ENCODE results near the gene PCDHB8. TPM values are rescaled to one million over a fixed set of nuclear protein-coding genes. Genes with fewer than 3 reads are reported as not detected.
A peak's percentile ranks its signal among the peaks of the same experiment; 100 is the strongest.
"Not testable (repeated sequence)": the region's sequence is repeated elsewhere in the genome, so short reads cannot be mapped to it uniquely, and the experiment has no call there.

Gene PCDHB8
- polyA plus RNA-seq, 3 donors from 2014 or later = not detected

DNA sequence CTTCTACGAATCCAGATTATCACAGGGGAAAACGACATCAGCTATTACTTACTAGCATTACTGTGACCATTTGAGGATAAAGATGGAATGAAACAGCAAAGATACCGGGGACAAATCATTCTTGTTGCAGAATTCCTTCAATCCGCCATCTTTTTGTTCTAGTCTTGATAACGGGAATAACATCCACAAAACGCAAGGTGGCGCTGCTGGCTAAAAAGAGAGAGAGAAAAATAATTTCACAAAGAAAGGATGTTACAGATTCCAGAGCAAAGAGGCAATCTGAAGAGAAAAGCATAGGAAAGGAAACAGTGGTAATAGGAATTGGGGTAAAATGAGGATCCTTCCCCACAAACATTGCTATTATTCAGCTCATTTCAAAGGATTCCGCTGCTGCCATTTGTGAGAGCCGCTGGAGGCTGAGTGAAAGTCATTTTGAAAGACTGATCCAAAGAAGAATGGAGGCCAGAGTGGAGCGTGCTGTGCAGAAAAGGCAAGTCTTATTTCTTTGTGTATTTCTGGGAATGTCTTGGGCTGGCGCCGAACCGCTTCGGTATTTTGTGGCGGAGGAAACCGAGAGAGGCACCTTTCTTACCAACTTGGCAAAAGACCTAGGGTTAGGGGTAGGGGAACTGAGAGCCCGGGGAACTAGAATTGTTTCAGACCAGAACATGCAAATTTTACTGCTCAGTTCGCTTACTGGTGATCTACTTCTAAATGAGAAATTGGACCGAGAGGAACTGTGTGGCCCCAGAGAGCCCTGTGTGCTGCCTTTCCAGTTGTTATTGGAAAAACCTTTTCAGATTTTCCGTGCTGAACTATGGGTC, 5.0 kb upstream of the PCDHB8 start, which contains the start of gene PCDHB7:
PCDHB7 (plus strand) TSS at position 264 of the 824 bp plus-strand sequence; CDS start at position 456, 192 bp downstream.
- DNase-seq = peak in 1 of 3 donors; percentile 9
- Mint-ChIP-seq H3K4me3 (peak within 1 kb of the TSS in 1 of 5 donors; percentile 11), H3K9me3 (peaks cover 7 to 15% (median 11%) of the 10 kb centered on the region in 6 donors), H3K4me1 (no peaks in the 10 kb centered on the region), H3K36me3 (peaks cover 0 to 5% (median 0%) of the 10 kb centered on the region in 3 donors), H3K27ac (no peak within 1 kb of the TSS), H3K27me3 (ENCODE audit: low read depth in 3 of 3) (peaks cover 5 to 18% (median 7%) of the 10 kb centered on the region in 3 donors)

DNA sequence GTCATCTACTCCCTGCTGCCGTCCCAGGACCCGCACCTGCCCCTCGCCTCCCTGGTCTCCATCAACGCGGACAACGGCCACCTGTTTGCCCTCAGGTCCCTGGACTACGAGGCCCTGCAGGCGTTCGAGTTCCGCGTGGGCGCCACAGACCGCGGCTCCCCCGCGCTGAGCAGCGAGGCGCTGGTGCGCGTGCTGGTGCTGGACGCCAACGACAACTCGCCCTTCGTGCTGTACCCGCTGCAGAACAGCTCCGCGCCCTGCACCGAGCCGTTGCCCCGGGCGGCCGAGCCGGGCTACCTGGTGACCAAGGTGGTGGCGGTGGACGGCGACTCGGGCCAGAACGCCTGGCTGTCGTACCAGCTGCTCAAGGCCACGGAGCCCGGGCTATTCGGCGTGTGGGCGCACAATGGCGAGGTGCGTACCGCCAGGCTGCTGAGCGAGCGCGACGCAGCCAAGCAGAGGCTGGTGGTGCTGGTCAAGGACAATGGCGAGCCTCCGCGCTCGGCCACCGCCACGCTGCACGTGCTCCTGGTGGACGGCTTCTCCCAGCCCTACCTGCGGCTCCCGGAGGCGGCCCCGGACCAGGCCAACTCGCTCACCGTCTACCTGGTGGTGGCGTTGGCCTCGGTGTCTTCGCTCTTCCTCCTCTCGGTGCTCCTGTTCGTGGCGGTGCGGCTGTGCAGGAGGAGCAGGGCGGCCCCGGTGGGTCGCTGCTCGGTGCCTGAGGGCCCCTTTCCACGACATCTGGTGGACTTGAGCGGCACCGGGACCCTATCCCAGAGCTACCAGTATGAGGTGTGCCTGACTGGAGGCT, 3.1 kb upstream of the PCDHB8 start:
- not testable (repeated sequence) for H3K4me1 Mint-ChIP-seq, DNase-seq, H3K36me3 Mint-ChIP-seq, H3K4me3 Mint-ChIP-seq, H3K27ac Mint-ChIP-seq
- peaks cover 5 to 15% (median 7%) of the 10 kb centered on the region in 3 donors for H3K27me3 Mint-ChIP-seq (ENCODE audit: low read depth in 3 of 3)
- H3K9me3 Mint-ChIP-seq = peaks cover 4 to 12% (median 7%) of the 10 kb centered on the region in 6 donors

- Mint-ChIP-seq H3K4me3 (no peak overlapping the region), H3K9me3 (peaks cover 5 to 13% (median 10%) of the 10 kb centered on the region in 6 donors), H3K4me1 (no peaks in the 10 kb centered on the region), H3K27me3 (ENCODE audit: low read depth in 3 of 3) (peaks cover 5 to 13% (median 7%) of the 10 kb centered on the region in 3 donors), H3K27ac (no peak overlapping the region), H3K36me3 (peaks cover 0 to 5% (median 0%) of the 10 kb centered on the region in 3 donors)
- no peak for DNase-seq
These were observed 1.7 kb upstream of the PCDHB8 start for GRCh38 chr5:141175933-141176332.

GRCh38 chr5:141179371-141179770, 1.8 kb downstream of the PCDHB8 start:
- H3K4me3 Mint-ChIP-seq, H3K27ac Mint-ChIP-seq, H3K36me3 Mint-ChIP-seq, DNase-seq, H3K4me1 Mint-ChIP-seq: not testable (repeated sequence)
- Mint-ChIP-seq H3K27me3 (ENCODE audit: low read depth in 3 of 3) (peaks cover 2 to 20% (median 10%) of the 10 kb centered on the region in 3 donors), H3K9me3 (peaks cover 3 to 20% (median 16%) of the 10 kb centered on the region in 6 donors)

- not testable (repeated sequence) for DNase-seq, H3K36me3 Mint-ChIP-seq, H3K4me1 Mint-ChIP-seq, H3K27ac Mint-ChIP-seq, H3K4me3 Mint-ChIP-seq
- Mint-ChIP-seq H3K9me3 (peaks cover 4 to 23% (median 20%) of the 10 kb centered on the region in 6 donors), H3K27me3 (ENCODE audit: low read depth in 3 of 3) (peaks cover 2 to 21% (median 10%) of the 10 kb centered on the region in 3 donors)
These were observed 2.3 kb downstream of the PCDHB8 start for GRCh38 chr5:141179876-141180275.

GRCh38 chr5:141180313-141180712, 2.7 kb downstream of the PCDHB8 start:
- H3K36me3 Mint-ChIP-seq = peaks cover 0 to 13% (median 4%) of the 10 kb centered on the region in 3 donors
- no peak overlapping the region for H3K27ac Mint-ChIP-seq
- H3K9me3 Mint-ChIP-seq = peaks cover 7 to 26% (median 19%) of the 10 kb centered on the region in 6 donors
- no peak for DNase-seq
- H3K4me3 Mint-ChIP-seq = no peak overlapping the region
- H3K27me3 Mint-ChIP-seq (ENCODE audit: low read depth in 3 of 3) = peaks cover 2 to 21% (median 6%) of the 10 kb centered on the region in 3 donors
- no peaks in the 10 kb centered on the region for H3K4me1 Mint-ChIP-seq

DNA sequence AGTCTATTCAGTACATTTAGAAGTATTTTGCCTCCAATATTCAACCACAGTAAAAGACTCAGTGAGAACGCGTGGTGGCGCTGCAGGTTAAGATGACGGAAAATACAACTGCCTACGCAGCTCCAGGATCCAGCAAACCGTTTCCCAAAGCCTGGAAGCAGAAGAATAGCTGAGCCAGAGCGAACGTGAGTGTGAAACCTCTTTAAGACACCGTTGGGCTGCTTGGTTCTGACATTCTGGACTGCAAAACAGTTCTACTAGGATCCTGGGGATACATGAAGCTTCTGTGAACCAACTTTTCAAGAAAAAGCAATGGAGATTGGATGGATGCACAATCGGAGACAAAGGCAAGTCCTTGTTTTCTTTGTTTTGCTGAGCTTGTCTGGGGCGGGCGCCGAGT, 4.7 kb downstream of the PCDHB8 start, which contains the start of gene PCDHB16:
PCDHB16 (plus strand) TSS at position 140 of the 400 bp plus-strand sequence; CDS start at position 313, 173 bp downstream.
- Mint-ChIP-seq H3K27me3 (ENCODE audit: low read depth in 3 of 3) (peaks cover 4 to 21% (median 8%) of the 10 kb centered on the region in 3 donors), H3K36me3 (peaks cover 4 to 13% (median 4%) of the 10 kb centered on the region in 3 donors), H3K4me1 (peaks cover 3 to 6% of the 10 kb centered on the region in 2 donors), H3K27ac (no peak within 1 kb of the TSS), H3K4me3 (no peak within 1 kb of the TSS), H3K9me3 (peaks cover 12 to 33% (median 23%) of the 10 kb centered on the region in 6 donors)
- no peak for DNase-seq

DNA sequence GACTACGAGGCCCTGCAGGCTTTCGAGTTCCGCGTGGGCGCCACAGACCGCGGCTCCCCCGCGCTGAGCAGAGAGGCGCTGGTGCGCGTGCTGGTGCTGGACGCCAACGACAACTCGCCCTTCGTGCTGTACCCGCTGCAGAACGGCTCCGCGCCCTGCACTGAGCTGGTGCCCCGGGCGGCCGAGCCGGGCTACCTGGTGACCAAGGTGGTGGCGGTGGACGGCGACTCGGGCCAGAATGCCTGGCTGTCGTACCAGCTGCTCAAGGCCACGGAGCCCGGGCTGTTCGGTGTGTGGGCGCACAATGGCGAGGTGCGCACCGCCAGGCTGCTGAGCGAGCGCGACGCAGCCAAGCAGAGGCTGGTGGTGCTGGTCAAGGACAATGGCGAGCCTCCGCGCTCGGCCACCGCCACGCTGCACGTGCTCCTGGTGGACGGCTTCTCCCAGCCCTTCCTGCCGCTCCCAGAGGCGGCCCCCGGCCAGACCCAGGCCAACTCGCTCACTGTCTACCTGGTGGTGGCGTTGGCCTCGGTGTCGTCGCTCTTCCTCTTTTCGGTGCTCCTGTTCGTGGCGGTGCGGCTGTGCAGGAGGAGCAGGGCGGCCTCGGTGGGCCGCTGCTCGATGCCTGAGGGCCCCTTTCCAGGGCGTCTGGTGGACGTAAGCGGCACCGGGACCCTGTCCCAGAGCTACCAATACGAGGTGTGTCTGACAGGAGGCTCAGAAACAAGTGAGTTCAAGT, 6.7 kb downstream of the PCDHB8 start:
- peaks cover 4 to 13% (median 4%) of the 10 kb centered on the region in 3 donors for H3K36me3 Mint-ChIP-seq
- H3K4me3 Mint-ChIP-seq, H3K4me1 Mint-ChIP-seq, H3K27ac Mint-ChIP-seq, DNase-seq: not testable (repeated sequence)
- H3K27me3 Mint-ChIP-seq (ENCODE audit: low read depth in 3 of 3) = peaks cover 5 to 28% (median 12%) of the 10 kb centered on the region in 3 donors
- peaks cover 17 to 46% (median 27%) of the 10 kb centered on the region in 6 donors for H3K9me3 Mint-ChIP-seq

- peak in 1 of 3 donors; percentile 10 for DNase-seq
- Mint-ChIP-seq H3K4me3 (peak within 1 kb of the TSS in 4 of 5 donors; percentile 0 to 52 (median 40)), H3K27me3 (ENCODE audit: low read depth in 3 of 3) (peaks cover 4 to 36% (median 19%) of the 10 kb centered on the region in 3 donors)
These were observed 9.4 kb downstream of the PCDHB8 start, which contains the start of gene PCDHB9 for GRCh38 chr5:141186897-141187512. Gene PCDHB9, plus strand, starts transcription at chr5:141187161. Its CDS starts 158 bp downstream, at chr5:141187319.

DNA sequence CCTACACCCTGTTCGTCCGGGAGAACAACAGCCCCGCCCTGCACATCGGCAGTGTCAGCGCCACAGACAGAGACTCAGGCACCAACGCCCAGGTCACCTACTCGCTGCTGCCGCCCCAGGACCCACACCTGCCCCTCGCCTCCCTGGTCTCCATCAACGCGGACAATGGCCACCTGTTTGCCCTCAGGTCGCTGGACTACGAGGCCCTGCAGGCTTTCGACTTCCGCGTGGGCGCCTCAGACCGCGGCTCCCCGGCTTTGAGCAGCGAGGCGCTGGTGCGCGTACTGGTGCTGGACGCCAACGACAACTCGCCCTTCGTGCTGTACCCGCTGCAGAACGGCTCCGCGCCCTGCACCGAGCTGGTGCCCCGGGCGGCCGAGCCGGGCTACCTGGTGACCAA, 11.1 kb downstream of the PCDHB8 start:
- H3K4me3 Mint-ChIP-seq = peak overlapping the region in 1 of 5 donors; percentile 2
- not testable (repeated sequence) for DNase-seq, H3K27ac Mint-ChIP-seq, H3K4me1 Mint-ChIP-seq
- H3K9me3 Mint-ChIP-seq = peaks cover 11 to 66% (median 32%) of the 10 kb centered on the region in 6 donors
- peaks cover 3 to 13% (median 4%) of the 10 kb centered on the region in 3 donors for H3K36me3 Mint-ChIP-seq
- peaks cover 6 to 33% (median 18%) of the 10 kb centered on the region in 3 donors for H3K27me3 Mint-ChIP-seq (ENCODE audit: low read depth in 3 of 3)

More at GRCh38 chr5:141186897-141187512, 9.4 kb downstream of the PCDHB8 start, which contains the start of gene PCDHB9:
- Mint-ChIP-seq H3K9me3 (peaks cover 14 to 69% (median 29%) of the 10 kb centered on the region in 6 donors), H3K36me3 (peaks cover 4 to 17% (median 4%) of the 10 kb centered on the region in 3 donors), H3K27ac (no peak within 1 kb of the TSS), H3K4me1 (peaks cover 5 to 6% of the 10 kb centered on the region in 2 donors)

DNA sequence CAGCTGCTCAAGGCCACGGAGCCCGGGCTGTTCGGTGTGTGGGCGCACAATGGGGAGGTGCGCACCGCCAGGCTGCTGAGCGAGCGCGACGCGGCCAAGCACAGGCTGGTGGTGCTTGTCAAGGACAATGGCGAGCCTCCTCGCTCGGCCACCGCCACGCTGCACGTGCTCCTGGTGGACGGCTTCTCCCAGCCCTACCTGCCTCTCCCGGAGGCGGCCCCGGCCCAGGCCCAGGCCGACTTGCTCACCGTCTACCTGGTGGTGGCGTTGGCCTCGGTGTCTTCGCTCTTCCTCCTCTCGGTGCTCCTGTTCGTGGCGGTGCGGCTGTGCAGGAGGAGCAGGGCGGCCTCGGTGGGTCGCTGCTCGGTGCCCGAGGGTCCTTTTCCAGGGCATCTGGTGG, 11.5 kb downstream of the PCDHB8 start:
- H3K9me3 Mint-ChIP-seq = peaks cover 10 to 65% (median 32%) of the 10 kb centered on the region in 6 donors
- peaks cover 3 to 13% (median 4%) of the 10 kb centered on the region in 3 donors for H3K36me3 Mint-ChIP-seq
- DNase-seq, H3K27ac Mint-ChIP-seq, H3K4me3 Mint-ChIP-seq, H3K4me1 Mint-ChIP-seq: not testable (repeated sequence)
- peaks cover 6 to 33% (median 18%) of the 10 kb centered on the region in 3 donors for H3K27me3 Mint-ChIP-seq (ENCODE audit: low read depth in 3 of 3)

- peak in 1 of 3 donors; percentile 3 for DNase-seq
- peak within 1 kb of the TSS in 1 of 5 donors; percentile 33 for H3K4me3 Mint-ChIP-seq
These were observed 14.6 kb downstream of the PCDHB8 start, which contains the start of gene PCDHB10 for GRCh38 chr5:141192110-141192725. Gene PCDHB10, plus strand, starts transcription at chr5:141192353. Its CDS starts 200 bp downstream, at chr5:141192553.

More at GRCh38 chr5:141192110-141192725, 14.6 kb downstream of the PCDHB8 start, which contains the start of gene PCDHB10:
- H3K9me3 Mint-ChIP-seq = peaks cover 6 to 71% (median 37%) of the 10 kb centered on the region in 6 donors
- peaks cover 0 to 10% (median 3%) of the 10 kb centered on the region in 3 donors for H3K36me3 Mint-ChIP-seq
- H3K27ac Mint-ChIP-seq = no peak within 1 kb of the TSS
- peaks cover 4 to 31% (median 16%) of the 10 kb centered on the region in 3 donors for H3K27me3 Mint-ChIP-seq (ENCODE audit: low read depth in 3 of 3)
- H3K4me1 Mint-ChIP-seq = peaks cover under 1 to 3% of the 10 kb centered on the region in 2 donors
